ENCODE data around the gene KIAA1217. TPM values are rescaled to one million over a fixed set of nuclear protein-coding genes. Genes with fewer than 3 reads are reported as not detected.

KIAA1217 gene
- total RNA-seq, 1 experiment from 2014 or later = 18.6 TPM

GRCh38 chr10:24241536-24242040, 32.6 kb downstream of the KIAA1217 start:
- no peak overlapping the region for H3K4me3 Mint-ChIP-seq

More at GRCh38 chr10:24241536-24242040, 32.6 kb downstream of the KIAA1217 start:
- Histone ChIP-seq H4K91ac (ENCODE audit: insufficient read length, low read depth, low read length) (no peak overlapping the region), H2AK5ac (ENCODE audit: insufficient read length, low read length) (no peak overlapping the region), H4K5ac (ENCODE audit: insufficient read length, low read depth, low read length) (no peak overlapping the region), H3K4ac (ENCODE audit: low read depth, low read length) (no peak overlapping the region), H3K27ac (ENCODE audit: insufficient read length, low read depth, low read length) (no peak overlapping the region), H3K18ac (ENCODE audit: insufficient read length, low read depth, low read length) (no peak overlapping the region), H2BK15ac (ENCODE audit: low read depth, low read length) (no peak overlapping the region), H2AFZ (ENCODE audit: low read length) (no peak overlapping the region), H3K9ac (ENCODE audit: extremely low read depth, insufficient read length, low read length) (no peak overlapping the region), H3T11ph (ENCODE audit: low read length) (no peak overlapping the region), H3K56ac (ENCODE audit: insufficient read length, low read depth, low read length) (no peak overlapping the region), H3K4me1 (ENCODE audit: insufficient read depth, low read length) (peaks cover 17% of the 10 kb centered on the region; the same call in 1 of the 2 replicates), H3K14ac (ENCODE audit: insufficient read depth, low read length) (no peak overlapping the region), H3K79me1 (ENCODE audit: insufficient read depth, low read depth, low read length, poor library complexity, severe bottlenecking) (no peaks in the 10 kb centered on the region), H2BK12ac (ENCODE audit: insufficient read length, low read depth, low read length) (no peak overlapping the region), H3K79me2 (ENCODE audit: insufficient read depth, low read length) (no peaks in the 10 kb centered on the region), H3K27me3 (ENCODE audit: insufficient read depth, low read length) (no peaks in the 10 kb centered on the region), H2BK120ac (ENCODE audit: low read depth, low read length, poor library complexity, severe bottlenecking) (no peak overlapping the region), H3K4me2 (ENCODE audit: insufficient read depth, insufficient read length, low read length) (no peak overlapping the region), H4K8ac (replicated peaks; ENCODE audit: insufficient read length, low read depth, low read length) (no peak overlapping the region), H3K23me2 (ENCODE audit: insufficient read length, low read depth, low read length, poor library complexity, severe bottlenecking) (no peaks in the 10 kb centered on the region), H3K23ac (ENCODE audit: insufficient read length, low read depth, low read length) (no peak overlapping the region), H3K9me3 (ENCODE audit: control insufficient read depth, low read depth, low read length) (no peaks in the 10 kb centered on the region), H2BK5ac (ENCODE audit: insufficient read length, low read length) (no peak overlapping the region), H2BK20ac (ENCODE audit: low read depth, low read length, poor library complexity, severe bottlenecking) (no peak overlapping the region), H4K20me1 (ENCODE audit: control insufficient read depth, insufficient read depth, insufficient read length) (no peaks in the 10 kb centered on the region)
- Mint-ChIP-seq H3K9me3 (no peaks in the 10 kb centered on the region), H3K27me3 (ENCODE audit: low read depth) (no peaks in the 10 kb centered on the region), H3K36me3 (ENCODE audit: insufficient read depth in 1 of 3, low read depth in 3 of 3) (peaks cover 0 to 4% (median 2%) of the 10 kb centered on the region in 3 experiments; a peak in 3 of 7 replicates), H3K4me1 (peaks cover 30 to 32% of the 10 kb centered on the region in 2 experiments), H3K27ac (no peak overlapping the region)
- no peak for DNase-seq
- TF ChIP-seq CTCF (conservative IDR thresholded peaks at IDR 0.05) = no peak
- WGBS (ENCODE audit: extremely low coverage, insufficient read length, low lambda C conversion rate) = no CpG with 5 or more reads among the region's 5 CpGs

All from H9 (cell line).